Nephron (organoid): Measurements from ENCODE around the gene KCNS3.

Experiments
- H3K27ac Mint-ChIP-seq, 3 experiments: 2 replicates each; pipeline ENCODE4 v1.8.0; 2020; ENCODE audit warnings: mixed read lengths in 3 of 3, mild to moderate bottlenecking in 2 of 3, moderate library complexity in 1 of 3
- H3K27me3 Mint-ChIP-seq: 2 replicates; pipeline ENCODE4 v1.8.0; 2021; ENCODE audit warnings: low read depth, mild to moderate bottlenecking, moderate library complexity, mixed read lengths
- H3K36me3 Mint-ChIP-seq: 2 replicates; pipeline ENCODE4 v1.8.0; 2020; ENCODE audit warnings: low read depth, mixed read lengths
- H3K4me1 Mint-ChIP-seq: 2 replicates; pipeline ENCODE4 v1.8.0; 2020; ENCODE audit warnings: mixed read lengths
- H3K4me3 Mint-ChIP-seq, 3 experiments: 2 replicates each; pipeline ENCODE4 v1.8.0; 2020; ENCODE audit warnings: mild to moderate bottlenecking in 3 of 3, mixed read lengths in 3 of 3, moderate library complexity in 2 of 3
- H3K9me3 Mint-ChIP-seq: 2 replicates; pipeline ENCODE4 v1.8.0; 2020; ENCODE audit warnings: mixed read lengths
- TF ChIP-seq, protein P1 (sequence below), 3 experiments: fragments of 200-600 bp; sonication (generic); IDR thresholded peaks; one replicate each; pipeline ENCODE4 v1.5.0; 2021; ENCODE audit warnings: antibody characterized with exemption in 3 of 3; ENCODE audit not compliant: unreplicated experiment in 3 of 3

The KCNS3 gene

GRCh38 chr2:17853799-17854198 is 24.7 kb upstream of the KCNS3 start:
- H3K4me1 Mint-ChIP-seq: peaks cover 17% of the 10 kb centered on the region
- H3K36me3 Mint-ChIP-seq: no peaks in the 10 kb centered on the region
- H3K9me3 Mint-ChIP-seq: no peaks in the 10 kb centered on the region
- H3K27me3 Mint-ChIP-seq: peaks cover 39% of the 10 kb centered on the region
- no peak overlapping the region for H3K27ac Mint-ChIP-seq
- no peak overlapping the region for H3K4me3 Mint-ChIP-seq
- TF ChIP-seq, protein P1, sequence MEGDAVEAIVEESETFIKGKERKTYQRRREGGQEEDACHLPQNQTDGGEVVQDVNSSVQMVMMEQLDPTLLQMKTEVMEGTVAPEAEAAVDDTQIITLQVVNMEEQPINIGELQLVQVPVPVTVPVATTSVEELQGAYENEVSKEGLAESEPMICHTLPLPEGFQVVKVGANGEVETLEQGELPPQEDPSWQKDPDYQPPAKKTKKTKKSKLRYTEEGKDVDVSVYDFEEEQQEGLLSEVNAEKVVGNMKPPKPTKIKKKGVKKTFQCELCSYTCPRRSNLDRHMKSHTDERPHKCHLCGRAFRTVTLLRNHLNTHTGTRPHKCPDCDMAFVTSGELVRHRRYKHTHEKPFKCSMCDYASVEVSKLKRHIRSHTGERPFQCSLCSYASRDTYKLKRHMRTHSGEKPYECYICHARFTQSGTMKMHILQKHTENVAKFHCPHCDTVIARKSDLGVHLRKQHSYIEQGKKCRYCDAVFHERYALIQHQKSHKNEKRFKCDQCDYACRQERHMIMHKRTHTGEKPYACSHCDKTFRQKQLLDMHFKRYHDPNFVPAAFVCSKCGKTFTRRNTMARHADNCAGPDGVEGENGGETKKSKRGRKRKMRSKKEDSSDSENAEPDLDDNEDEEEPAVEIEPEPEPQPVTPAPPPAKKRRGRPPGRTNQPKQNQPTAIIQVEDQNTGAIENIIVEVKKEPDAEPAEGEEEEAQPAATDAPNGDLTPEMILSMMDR (IDR thresholded peaks at IDR 0.05; ENCODE audit: unreplicated experiment in 3 of 3): peak in 1 of 3 experiments; percentile 16

DNA sequence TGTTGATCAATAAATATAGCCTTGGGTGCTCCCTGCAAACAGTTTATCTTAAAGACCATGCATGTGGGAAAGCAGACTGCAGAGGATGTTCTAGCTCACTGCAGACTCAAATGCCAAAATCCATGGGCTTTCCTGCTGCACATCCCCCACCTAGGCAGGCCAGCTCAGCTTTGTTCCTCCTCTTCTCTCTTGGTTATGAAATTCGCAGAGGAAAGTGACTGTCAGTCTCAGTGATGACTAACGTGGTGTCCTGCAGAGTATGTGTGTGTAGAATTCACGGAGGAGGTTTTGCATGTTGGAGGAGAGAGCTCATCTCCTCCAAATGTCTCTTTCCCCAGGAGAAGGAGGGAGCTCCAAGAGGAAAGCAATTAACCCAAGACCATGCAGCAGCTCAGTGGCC is 21.4 kb upstream of the KCNS3 start:
- Mint-ChIP-seq H3K9me3 (no peaks in the 10 kb centered on the region), H3K27me3 (peaks cover 38% of the 10 kb centered on the region), H3K36me3 (no peaks in the 10 kb centered on the region), H3K4me3 (no peak overlapping the region), H3K4me1 (no peaks in the 10 kb centered on the region), H3K27ac (no peak overlapping the region)
- TF ChIP-seq, protein P1 (IDR thresholded peaks at IDR 0.05; ENCODE audit: unreplicated experiment in 3 of 3): no peak

DNA sequence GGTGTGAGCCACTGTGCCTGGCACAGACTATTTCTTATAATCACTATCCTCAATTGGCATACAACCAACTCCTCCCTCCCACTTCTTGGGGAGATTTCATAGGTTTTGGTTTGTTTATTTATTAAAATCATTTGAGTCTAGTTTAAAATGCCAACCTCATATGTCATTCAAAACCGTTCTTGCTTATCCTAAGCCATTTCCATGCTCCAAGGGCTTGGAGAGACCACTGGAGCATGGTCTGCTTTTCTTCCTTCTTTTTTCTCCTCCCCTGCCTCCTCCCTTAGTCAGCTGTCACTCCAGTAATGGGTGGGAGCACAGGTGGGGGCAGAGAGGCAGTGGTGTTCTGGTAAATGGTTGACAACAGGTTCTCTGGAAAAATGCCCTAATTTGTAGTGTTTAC is 20.4 kb upstream of the KCNS3 start:
- Mint-ChIP-seq H3K27me3 (peaks cover 38% of the 10 kb centered on the region), H3K27ac (no peak overlapping the region), H3K9me3 (no peaks in the 10 kb centered on the region), H3K4me3 (no peak overlapping the region), H3K4me1 (no peaks in the 10 kb centered on the region), H3K36me3 (no peaks in the 10 kb centered on the region)
- TF ChIP-seq, protein P1 (IDR thresholded peaks at IDR 0.05; ENCODE audit: unreplicated experiment in 3 of 3): no peak

GRCh38 chr2:17863539-17863938 is 14.9 kb upstream of the KCNS3 start:
- TF ChIP-seq, protein P1 (IDR thresholded peaks at IDR 0.05; ENCODE audit: unreplicated experiment in 3 of 3): no peak
- no peaks in the 10 kb centered on the region for H3K36me3 Mint-ChIP-seq

DNA sequence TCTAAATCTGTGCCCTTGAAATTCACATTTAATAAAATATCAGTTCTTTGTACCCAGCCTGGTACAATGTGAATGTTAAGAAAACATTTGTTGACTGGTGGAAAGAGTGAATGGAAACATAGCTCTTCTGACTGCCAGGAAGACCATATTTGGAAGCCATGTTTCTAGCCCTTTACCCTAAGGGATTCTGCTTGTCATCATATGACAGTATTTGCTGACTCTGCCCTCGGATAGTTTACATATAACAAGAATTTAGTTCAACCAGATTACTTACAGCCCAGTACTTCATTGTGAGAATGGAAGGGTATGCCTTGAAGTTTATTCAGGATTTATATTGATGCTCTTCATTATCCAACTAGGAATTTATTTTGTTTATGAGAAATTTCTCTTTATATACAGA is 13.8 kb upstream of the KCNS3 start:
- no peak overlapping the region for H3K27ac Mint-ChIP-seq
- TF ChIP-seq, protein P1 (IDR thresholded peaks at IDR 0.05; ENCODE audit: unreplicated experiment in 3 of 3): no peak
- no peaks in the 10 kb centered on the region for H3K4me1 Mint-ChIP-seq
- H3K27me3 Mint-ChIP-seq: peaks cover 3% of the 10 kb centered on the region
- H3K9me3 Mint-ChIP-seq: no peaks in the 10 kb centered on the region
- H3K36me3 Mint-ChIP-seq: no peaks in the 10 kb centered on the region
- no peak overlapping the region for H3K4me3 Mint-ChIP-seq

More at GRCh38 chr2:17863539-17863938, 14.9 kb upstream of the KCNS3 start:
- Mint-ChIP-seq H3K4me1 (no peaks in the 10 kb centered on the region), H3K27me3 (peaks cover 5% of the 10 kb centered on the region), H3K4me3 (no peak overlapping the region), H3K9me3 (no peaks in the 10 kb centered on the region), H3K27ac (peak overlapping the region; percentile 63 to 84 (median 67))

DNA sequence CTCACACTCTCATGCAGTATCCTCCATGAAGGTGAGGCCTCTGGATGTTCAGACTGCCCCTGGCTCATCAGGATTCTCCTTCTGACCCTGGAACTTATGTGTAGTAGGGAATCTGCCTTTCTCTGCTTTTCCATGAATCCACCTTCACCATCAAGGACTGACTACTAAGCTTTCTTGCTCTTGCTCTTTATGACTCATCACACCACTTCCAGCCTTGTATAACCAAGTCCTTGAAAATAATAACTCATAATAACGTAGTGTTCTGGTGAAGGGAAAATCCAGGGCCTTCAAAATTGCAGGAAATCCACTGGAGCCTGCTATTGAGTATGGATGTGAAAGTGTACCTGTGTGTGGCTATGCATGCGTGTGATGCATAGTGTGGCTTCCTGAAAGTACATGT is 11.3 kb upstream of the KCNS3 start:
- no peaks in the 10 kb centered on the region for H3K9me3 Mint-ChIP-seq
- TF ChIP-seq, protein P1 (IDR thresholded peaks at IDR 0.05; ENCODE audit: unreplicated experiment in 3 of 3): no peak
- peaks cover 20% of the 10 kb centered on the region for H3K27me3 Mint-ChIP-seq
- H3K27ac Mint-ChIP-seq: no peak overlapping the region
- H3K4me3 Mint-ChIP-seq: no peak overlapping the region
- H3K4me1 Mint-ChIP-seq: no peaks in the 10 kb centered on the region
- H3K36me3 Mint-ChIP-seq: no peaks in the 10 kb centered on the region
